ENCODE data around the gene YBEY. TPM values are rescaled to one million over a fixed set of nuclear protein-coding genes. Genes with fewer than 3 reads are reported as not detected.

The YBEY gene
- total and polyA plus RNA-seq, 2 of the 13 experiments (the other 11 are each of a cell fraction or from before 2014, with no cell fraction given): 6.5 to 8.9 TPM

GRCh38 chr21:46285761-46286647, at the start of gene YBEY (continued):
- TF ChIP-seq FOXP4 (CRISPR knock-in tag; IDR thresholded peaks at IDR 0.05) (peak; percentile 45; the same call in 1 of the 2 replicates), REXO4 (CRISPR knock-in tag; IDR thresholded peaks at IDR 0.05; ENCODE audit: borderline replicate concordance) (no peak), FOXJ3 (CRISPR knock-in tag; IDR thresholded peaks at IDR 0.05; ENCODE audit: borderline replicate concordance) (no peak), IRX3 (CRISPR knock-in tag; IDR thresholded peaks at IDR 0.05; ENCODE audit: borderline replicate concordance, low read depth) (peak; percentile 94; the same call in 1 of the 2 replicates), MTERF4 (CRISPR knock-in tag; IDR thresholded peaks at IDR 0.05) (peak; percentile 70), POLR2G (IDR thresholded peaks at IDR 0.05; ENCODE audit: low read depth, low read length) (peak; percentile 93), CHCHD3 (CRISPR knock-in tag; IDR thresholded peaks at IDR 0.05) (peak; percentile 89), JARID2 (CRISPR knock-in tag; IDR thresholded peaks at IDR 0.05; ENCODE audit: insufficient replicate concordance) (peak; percentile 66), SKIL (CRISPR knock-in tag; IDR thresholded peaks at IDR 0.05; ENCODE audit: borderline replicate concordance) (0 out of 2 replicates have a peak, but pooled peaks have one; percentile 29), GLMP (CRISPR knock-in tag; IDR thresholded peaks at IDR 0.05; ENCODE audit: borderline replicate concordance) (no peak), ZNF776 (CRISPR knock-in tag; IDR thresholded peaks at IDR 0.05) (peak; percentile 89), XRCC5 (optimal IDR thresholded peaks at IDR 0.05; ENCODE audit: low read length) (peak; percentile 47), HDAC1 (CRISPR knock-in tag; IDR thresholded peaks at IDR 0.05) (peak; percentile 95), RFXAP (CRISPR knock-in tag; IDR thresholded peaks at IDR 0.05; ENCODE audit: borderline replicate concordance) (peak; percentile 55; the same call in 1 of the 2 replicates), CTCF (CRISPR knock-in tag; IDR thresholded peaks at IDR 0.05) (peak; percentile 62), REL (CRISPR knock-in tag; conservative IDR thresholded peaks at IDR 0.05) (no peak), POLR2AphosphoS5 (IDR thresholded peaks at IDR 0.05; ENCODE audit: low read depth, low read length) (peak; percentile 82), ZNF605 (CRISPR knock-in tag; IDR thresholded peaks at IDR 0.05) (0 out of 2 replicates have a peak, but pooled peaks have one; percentile 68), STAG1 (CRISPR knock-in tag; IDR thresholded peaks at IDR 0.05) (peak; percentile 38)
